Type B pancreatic cell (in vitro differentiated cells): ENCODE results near the gene FAM50A. TPM values are rescaled to one million over a fixed set of nuclear protein-coding genes. Genes with fewer than 3 reads are reported as not detected.

Experiments
- DNase-seq: peaks from one replicate; pipeline ENCODE4 v3.0.0; 2021; ENCODE audit warnings: mixed read lengths; ENCODE audit not compliant: unreplicated experiment; ENCODE audit errors: extremely low spot score
- H3K27ac Mint-ChIP-seq: 2 replicates; pipeline ENCODE4 v1.8.0; 2021; ENCODE audit warnings: mild to moderate bottlenecking, mixed read lengths
- H3K27me3 Mint-ChIP-seq: 2 replicates; pipeline ENCODE4 v1.8.0; 2021; ENCODE audit warnings: mixed read lengths
- H3K36me3 Mint-ChIP-seq: 2 replicates; pipeline ENCODE4 v1.8.0; 2021; ENCODE audit warnings: mixed read lengths
- H3K4me1 Mint-ChIP-seq: one replicate; pipeline ENCODE4 v1.8.0; 2021; ENCODE audit warnings: mixed read lengths; ENCODE audit not compliant: unreplicated experiment
- H3K4me3 Mint-ChIP-seq: 2 replicates; pipeline ENCODE4 v1.8.0; 2021; ENCODE audit warnings: mild to moderate bottlenecking, mixed read lengths
- H3K9me3 Mint-ChIP-seq: 2 replicates; pipeline ENCODE4 v1.8.0; 2021; ENCODE audit warnings: mixed read lengths
- total RNA-seq: library from RNA; stranded (reverse); gene quantifications from 2 replicates; pipeline ENCODE4 v1.2.1, GENCODE V29; 2021; ENCODE audit warnings: low replicate concordance
- TF ChIP-seq, protein P1 (sequence below): fragments of 200-600 bp; sonication (generic); conservative IDR thresholded peaks from 2 replicates; pipeline ENCODE4 v1.5.0; 2021; ENCODE audit warnings: antibody characterized with exemption, mild to moderate bottlenecking

FAM50A gene
- total RNA-seq, 1 donor from 2014 or later: 59.2 TPM

DNA sequence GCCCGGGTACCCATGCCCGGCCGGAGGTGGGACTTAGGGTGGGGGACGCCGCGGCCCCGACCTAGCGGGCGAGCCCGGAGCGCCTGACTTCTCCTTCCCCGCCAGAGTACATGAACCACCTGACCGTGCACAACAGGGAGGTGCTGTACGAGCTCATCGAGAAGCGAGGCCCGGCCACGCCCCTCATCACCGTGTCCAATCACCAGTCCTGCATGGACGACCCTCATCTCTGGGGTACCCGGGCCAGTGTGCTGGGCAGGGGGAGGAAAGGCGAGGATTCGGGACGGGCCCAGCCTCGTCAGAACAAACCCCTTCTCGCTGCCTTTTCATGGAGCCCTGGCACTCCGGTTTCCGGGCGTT lies 32.0 kb upstream of the FAM50A start:
- no peaks in the 10 kb centered on the region for H3K27me3 Mint-ChIP-seq
- DNase-seq: no peak
- H3K27ac Mint-ChIP-seq: peak overlapping the region; percentile 53
- TF ChIP-seq, protein P1, sequence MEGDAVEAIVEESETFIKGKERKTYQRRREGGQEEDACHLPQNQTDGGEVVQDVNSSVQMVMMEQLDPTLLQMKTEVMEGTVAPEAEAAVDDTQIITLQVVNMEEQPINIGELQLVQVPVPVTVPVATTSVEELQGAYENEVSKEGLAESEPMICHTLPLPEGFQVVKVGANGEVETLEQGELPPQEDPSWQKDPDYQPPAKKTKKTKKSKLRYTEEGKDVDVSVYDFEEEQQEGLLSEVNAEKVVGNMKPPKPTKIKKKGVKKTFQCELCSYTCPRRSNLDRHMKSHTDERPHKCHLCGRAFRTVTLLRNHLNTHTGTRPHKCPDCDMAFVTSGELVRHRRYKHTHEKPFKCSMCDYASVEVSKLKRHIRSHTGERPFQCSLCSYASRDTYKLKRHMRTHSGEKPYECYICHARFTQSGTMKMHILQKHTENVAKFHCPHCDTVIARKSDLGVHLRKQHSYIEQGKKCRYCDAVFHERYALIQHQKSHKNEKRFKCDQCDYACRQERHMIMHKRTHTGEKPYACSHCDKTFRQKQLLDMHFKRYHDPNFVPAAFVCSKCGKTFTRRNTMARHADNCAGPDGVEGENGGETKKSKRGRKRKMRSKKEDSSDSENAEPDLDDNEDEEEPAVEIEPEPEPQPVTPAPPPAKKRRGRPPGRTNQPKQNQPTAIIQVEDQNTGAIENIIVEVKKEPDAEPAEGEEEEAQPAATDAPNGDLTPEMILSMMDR: no peak
- peak overlapping the region; percentile 83 for H3K4me3 Mint-ChIP-seq
- H3K36me3 Mint-ChIP-seq: peaks cover 3% of the 10 kb centered on the region
- H3K4me1 Mint-ChIP-seq: no peaks in the 10 kb centered on the region
- H3K9me3 Mint-ChIP-seq: no peaks in the 10 kb centered on the region

DNA sequence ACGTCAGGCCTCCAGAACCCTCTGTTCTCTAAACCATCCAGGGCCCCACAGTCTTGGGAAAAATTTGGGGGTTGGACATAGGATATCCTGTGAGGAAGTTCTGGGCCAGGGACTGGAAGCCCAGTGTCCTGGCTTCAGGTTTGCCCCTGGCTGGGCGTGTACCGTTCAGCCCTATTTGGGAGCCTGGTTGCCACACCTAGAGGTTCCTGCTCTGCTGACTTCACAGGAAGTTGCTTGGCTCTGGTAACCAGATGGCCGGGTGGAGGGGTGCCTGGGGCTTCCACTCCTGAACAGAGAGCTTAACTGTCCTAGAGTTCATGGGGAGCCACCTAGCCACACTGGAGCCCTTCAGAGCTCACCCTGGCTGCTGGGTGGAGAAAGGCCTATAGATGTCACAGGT lies 31.5 kb upstream of the FAM50A start:
- no peaks in the 10 kb centered on the region for H3K9me3 Mint-ChIP-seq
- peak overlapping the region; percentile 53 for H3K27ac Mint-ChIP-seq
- TF ChIP-seq, protein P1: no peak
- no peaks in the 10 kb centered on the region for H3K27me3 Mint-ChIP-seq
- peaks cover 3% of the 10 kb centered on the region for H3K36me3 Mint-ChIP-seq
- H3K4me3 Mint-ChIP-seq: peak overlapping the region; percentile 83
- no peaks in the 10 kb centered on the region for H3K4me1 Mint-ChIP-seq
- DNase-seq: no peak

DNA sequence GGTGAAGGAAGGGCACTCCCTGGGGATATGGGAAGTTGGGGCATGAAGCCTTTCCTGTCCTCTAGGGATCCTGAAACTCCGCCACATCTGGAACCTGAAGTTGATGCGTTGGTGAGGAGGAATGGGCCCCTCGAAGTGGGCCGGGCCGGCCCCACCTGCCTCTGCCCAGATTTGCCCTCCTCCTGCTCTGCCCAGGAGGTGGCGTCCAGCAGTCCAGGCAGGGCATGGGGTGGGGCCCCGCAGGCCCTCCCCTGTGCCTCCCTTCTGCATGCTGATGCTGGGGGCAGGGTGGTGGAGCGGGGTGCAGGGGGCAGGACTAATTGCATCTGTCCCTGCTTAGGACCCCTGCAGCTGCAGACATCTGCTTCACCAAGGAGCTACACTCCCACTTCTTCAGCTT lies 30.8 kb upstream of the FAM50A start:
- H3K27ac Mint-ChIP-seq: no peak overlapping the region
- TF ChIP-seq, protein P1: no peak
- no peaks in the 10 kb centered on the region for H3K27me3 Mint-ChIP-seq
- peaks cover 3% of the 10 kb centered on the region for H3K36me3 Mint-ChIP-seq
- H3K4me3 Mint-ChIP-seq: peak overlapping the region; percentile 36
- H3K4me1 Mint-ChIP-seq: no peaks in the 10 kb centered on the region
- no peak for DNase-seq
- no peaks in the 10 kb centered on the region for H3K9me3 Mint-ChIP-seq

DNA sequence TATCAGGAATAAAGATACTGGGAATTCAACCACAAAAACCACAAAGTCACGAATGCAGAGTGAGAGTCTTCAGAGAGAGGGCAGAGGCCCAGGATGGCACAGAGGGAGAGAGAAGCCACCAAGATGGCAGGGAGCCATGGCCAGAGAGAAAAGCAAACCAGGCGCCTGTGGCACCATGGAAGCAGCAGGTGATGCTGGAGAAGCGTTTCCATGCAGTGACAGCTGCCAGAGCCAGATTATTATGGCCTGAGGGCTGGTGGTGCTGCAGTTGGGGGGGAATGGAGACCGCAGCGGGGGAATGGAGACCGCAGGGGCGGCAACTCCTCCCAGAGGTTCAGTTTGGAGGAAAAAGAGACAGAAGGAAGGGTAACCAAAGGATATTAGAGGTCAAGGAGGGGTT lies 26.8 kb upstream of the FAM50A start:
- Mint-ChIP-seq H3K4me3 (no peak overlapping the region), H3K27me3 (no peaks in the 10 kb centered on the region), H3K9me3 (no peaks in the 10 kb centered on the region), H3K36me3 (peaks cover 6% of the 10 kb centered on the region), H3K4me1 (no peaks in the 10 kb centered on the region), H3K27ac (no peak overlapping the region)
- no peak for DNase-seq
- TF ChIP-seq, protein P1: no peak

DNA sequence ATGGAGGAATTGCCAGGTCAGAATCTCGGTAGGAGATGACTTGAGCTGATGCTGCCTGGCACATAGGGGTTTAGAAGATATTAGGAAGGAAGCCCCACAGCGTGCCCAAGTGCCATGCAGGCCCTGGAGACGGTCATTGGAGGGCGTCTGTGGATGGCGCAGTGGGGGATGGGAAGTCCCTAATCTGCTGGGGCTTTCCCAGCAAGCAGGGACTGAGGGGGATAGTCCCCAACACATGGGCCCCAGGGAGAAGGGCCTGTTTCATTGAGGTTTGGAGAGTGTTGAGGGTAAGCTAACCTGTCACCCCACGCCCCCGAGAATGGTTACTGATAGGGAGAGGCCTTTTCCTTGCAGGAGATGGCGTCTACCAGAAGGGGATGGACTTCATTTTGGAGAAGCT lies 24.8 kb upstream of the FAM50A start:
- no peak overlapping the region for H3K4me3 Mint-ChIP-seq

More for the DNA sequence above, 24.8 kb upstream of the FAM50A start:
- Mint-ChIP-seq H3K27ac (no peak overlapping the region), H3K4me1 (no peaks in the 10 kb centered on the region), H3K9me3 (no peaks in the 10 kb centered on the region), H3K36me3 (peaks cover 6% of the 10 kb centered on the region), H3K27me3 (no peaks in the 10 kb centered on the region)
- no peak for DNase-seq
- TF ChIP-seq, protein P1: no peak
